ENCODE results near the gene MAMSTR. TPM values are rescaled to one million over a fixed set of nuclear protein-coding genes. Genes with fewer than 3 reads are reported as not detected.
"Not testable (repeated sequence)": the region's sequence is repeated elsewhere in the genome, so short reads cannot be mapped to it uniquely, and the experiment has no call there.

The MAMSTR gene
- total RNA-seq, 1 donor from 2014 or later: 1.7 TPM

DNA sequence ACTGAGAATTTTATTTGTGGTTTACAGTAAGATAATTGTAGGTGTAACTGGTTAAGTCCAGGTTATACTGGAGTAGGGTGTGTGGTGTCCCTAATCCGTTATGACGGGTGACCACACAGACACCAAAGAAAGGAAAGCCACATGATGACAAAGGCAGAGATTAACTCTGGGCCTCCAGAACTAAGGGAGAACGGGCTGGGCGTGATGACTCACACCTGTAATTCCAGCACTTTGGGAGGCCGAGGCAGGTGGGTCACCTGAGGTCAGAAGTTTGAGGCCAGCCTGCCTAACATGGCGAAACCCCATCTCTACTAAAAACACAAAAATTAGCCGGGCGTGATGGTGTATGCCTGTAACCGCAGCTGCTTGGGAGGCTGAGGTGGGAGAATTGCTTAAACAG, 33.9 kb downstream of the MAMSTR start:
- no peak for DNase-seq

DNA sequence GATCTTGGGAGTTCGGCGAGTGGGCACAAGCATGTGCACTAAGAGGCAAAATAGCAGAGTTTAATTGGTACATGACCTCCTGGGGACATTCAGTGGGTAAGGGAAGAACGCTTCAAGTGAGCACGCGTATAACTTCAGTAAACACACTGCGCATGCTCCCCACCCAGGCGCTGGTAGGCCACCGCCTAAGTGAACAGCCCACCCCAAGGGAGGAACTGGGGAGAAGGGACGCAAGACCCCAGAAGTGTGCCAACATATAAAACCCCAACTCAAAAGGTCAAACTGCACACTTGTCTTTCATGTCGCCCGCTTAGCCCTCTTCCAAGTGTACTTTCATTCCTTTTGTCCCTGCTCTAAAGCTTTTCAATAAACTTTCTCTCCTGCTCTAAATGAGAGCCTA, 36.2 kb downstream of the MAMSTR start:
- peak; percentile 63 for DNase-seq

DNA sequence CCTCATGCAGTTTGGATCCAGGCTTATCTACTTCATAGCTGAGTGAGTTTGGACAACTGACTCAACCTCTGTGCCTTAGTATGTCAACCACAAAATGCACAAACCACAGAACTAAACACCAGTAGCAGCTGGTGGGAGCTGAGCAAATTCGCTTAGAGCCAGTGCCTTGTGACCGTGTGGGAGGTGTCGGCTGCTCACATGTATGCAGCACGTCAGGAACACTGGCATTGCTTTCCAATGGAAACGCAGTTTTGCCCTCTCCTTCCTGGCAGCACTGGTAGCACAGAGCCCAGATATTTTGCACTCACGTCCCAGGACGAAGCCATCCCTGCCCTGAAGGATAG, 38.4 kb downstream of the MAMSTR start:
- no peak for DNase-seq

DNA sequence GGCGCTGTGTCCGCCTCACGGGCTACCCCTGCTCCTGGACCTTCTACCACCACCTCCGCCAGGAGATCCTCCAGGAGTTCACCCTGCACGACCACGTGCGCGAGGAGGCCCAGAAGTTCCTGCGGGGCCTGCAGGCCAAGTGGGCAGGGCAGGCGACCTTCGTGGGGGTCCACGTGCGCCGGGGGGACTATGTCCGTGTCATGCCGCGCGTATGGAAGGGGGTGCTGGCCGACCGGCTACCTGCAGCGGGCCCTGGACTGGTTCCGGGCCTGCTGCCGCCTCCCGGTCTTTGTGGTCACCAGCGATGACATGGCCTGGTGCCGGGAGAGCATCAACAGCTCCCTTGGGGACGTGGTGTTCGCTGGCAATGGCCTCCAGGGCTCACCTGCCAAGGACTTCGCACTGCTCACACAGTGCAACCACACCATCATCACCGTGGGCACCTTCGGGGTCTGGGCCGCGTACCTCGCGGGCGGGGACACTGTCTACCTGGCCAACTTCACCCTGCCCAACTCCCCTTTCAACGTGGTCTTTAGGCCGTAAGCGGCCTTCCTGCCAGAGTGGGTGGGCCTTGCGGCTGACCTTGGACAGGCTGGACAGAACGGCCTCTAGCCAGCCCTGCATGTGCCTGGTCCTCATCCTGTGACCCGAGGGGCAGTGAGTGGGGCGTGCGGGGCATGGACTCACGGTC, 38.9 kb downstream of the MAMSTR start:
- DNase-seq: no peak

DNA sequence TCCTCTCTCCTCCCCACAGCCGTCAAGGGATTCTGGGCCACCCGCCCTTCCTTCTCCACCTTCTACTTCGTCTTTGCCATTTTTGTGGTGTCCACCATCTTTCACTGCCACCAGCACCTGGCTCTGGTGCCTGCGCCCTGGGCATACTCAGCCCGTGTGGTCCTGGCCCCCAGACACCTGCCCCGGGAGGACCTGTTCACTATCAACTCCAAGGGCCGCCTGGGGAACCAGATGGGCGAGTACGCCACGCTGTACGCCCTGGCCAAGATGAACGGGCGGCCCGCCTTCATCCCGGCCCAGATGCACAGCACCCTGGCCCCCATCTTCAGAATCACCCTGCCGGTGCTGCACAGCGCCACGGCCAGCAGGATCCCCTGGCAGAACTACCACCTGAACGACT, 39.5 kb downstream of the MAMSTR start:
- not testable (repeated sequence) for DNase-seq

DNA sequence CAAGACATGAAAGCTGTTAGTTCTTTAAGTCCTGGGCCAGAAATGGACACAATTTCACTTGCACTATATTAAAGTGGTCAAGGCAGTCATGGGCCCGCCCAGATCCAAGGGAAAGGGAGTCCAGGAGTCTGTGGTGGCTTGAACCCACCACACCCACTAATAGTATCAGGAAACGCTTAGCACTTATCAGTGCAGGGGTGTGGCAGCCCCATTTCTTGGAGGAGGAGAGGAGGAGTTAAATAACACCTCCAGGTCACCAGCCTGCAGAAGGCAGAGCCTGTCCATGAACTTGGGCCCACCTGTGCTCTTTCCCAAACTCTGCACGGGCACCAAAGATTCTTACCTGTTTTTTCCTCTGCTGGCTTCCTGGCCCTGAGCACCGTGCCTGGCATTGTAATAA, 41.3 kb downstream of the MAMSTR start:
- DNase-seq: no peak

DNA sequence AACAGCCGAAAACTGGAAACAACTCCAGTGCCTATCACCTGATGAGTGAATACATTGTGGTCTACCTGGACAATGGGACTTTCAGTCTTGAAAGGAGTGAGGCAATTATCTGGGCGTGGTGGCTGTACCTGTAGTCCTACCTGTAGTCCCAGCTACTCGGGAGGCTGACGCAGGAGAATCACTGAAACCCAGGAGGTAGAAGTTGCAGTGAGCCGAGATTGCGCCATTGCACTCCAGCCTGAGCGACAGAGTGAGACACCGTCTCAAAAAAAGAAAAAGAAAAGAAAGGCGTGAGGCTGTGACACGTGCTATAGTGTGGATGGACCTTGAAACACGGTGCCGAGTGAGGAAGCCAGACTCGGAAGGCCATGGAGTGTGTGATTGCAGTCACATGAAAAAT, 42.6 kb downstream of the MAMSTR start:
- no peak for DNase-seq

DNA sequence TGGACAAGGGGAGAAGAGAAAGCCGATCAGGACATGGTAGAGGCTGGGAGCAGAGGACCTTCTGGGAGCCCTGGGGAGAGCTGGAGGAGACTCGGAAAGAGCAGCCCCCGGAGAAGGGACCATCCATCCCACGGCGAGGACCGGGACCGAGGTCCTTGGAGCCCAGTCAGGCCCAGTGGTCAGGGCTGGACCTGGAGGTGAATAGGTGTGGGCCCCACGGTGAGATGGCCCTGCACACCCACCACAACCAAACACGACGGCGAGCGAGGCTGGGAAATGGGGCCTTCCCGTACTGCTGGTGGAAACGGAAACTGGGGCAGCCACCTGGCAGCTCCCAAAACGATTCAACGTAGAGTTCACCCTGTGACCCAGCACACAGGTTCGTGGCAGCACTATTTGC, 43.0 kb downstream of the MAMSTR start:
- DNase-seq: no peak

DNA sequence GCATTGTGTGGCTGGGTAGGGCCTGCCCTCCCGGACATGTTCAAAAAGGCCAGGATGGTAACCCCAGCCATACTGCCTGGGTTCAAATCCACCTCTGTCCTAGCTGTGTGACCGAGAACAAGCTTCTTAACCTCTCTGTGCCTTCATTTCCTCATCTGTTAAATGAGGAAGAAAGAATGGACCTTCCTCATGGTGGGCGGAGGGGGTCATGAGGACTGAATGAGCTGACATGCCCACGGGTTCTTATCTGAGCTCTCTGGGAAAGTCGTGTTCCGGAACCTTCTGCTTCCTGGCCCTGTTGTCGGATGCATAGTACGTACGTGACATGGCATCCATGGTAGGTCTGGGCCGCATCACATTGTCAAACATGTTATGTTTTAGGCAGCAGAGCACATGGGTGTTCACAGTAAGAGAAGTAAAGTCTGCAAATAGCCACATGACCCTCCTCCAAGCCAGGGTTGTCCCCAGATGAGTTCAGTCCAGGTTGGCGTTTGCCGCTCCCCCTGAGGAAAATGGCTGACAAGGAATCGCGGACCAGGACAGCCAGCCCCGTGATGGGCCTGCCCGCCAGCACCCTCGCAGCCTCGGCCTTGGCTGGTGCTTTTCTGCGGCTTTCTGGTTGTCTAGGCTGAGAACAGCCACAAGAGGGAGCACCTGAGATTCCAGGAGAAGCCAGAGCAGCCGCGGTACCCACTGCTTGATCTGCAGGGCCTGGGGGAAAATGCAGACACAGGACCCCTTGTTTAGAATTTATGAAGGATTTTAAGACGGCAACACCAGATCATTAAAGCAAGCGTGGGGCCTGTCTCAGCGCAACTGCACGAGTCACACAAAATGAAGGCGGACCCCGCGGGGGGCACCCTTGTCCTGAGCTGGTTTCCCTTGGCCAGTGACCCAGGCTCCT, 44.4 kb downstream of the MAMSTR start:
- DNase-seq: peak; percentile 55

DNA sequence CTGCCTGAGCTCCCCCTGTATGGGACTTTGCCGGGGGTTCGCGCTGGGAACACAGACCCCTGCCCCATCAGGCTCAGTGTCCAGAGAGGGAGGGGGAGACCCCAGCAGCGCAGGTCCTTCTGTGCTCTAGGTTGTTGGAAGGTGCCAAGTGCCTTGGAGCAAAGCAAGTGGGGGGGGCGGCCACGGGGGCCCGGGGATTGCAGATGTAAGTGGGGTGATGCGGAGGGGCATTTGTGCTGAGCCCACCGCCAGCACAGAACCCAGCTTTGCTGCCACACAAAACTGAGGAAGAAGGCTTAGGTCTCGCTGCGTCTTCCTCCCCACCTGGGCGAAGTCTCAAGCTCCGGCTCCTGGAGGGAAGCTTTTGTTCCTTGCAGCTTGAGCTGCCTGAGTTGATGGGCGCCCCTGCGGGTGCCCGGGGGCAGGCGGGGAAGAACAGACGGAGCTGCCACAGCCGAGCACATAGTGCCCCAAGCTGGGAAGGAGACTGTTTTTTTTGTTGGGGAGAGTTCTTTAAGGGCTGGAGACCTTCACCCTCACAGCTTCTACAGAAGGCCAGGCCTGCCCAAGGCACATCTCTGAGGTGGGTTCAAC, 45.2 kb downstream of the MAMSTR start:
- no peak for DNase-seq

DNA sequence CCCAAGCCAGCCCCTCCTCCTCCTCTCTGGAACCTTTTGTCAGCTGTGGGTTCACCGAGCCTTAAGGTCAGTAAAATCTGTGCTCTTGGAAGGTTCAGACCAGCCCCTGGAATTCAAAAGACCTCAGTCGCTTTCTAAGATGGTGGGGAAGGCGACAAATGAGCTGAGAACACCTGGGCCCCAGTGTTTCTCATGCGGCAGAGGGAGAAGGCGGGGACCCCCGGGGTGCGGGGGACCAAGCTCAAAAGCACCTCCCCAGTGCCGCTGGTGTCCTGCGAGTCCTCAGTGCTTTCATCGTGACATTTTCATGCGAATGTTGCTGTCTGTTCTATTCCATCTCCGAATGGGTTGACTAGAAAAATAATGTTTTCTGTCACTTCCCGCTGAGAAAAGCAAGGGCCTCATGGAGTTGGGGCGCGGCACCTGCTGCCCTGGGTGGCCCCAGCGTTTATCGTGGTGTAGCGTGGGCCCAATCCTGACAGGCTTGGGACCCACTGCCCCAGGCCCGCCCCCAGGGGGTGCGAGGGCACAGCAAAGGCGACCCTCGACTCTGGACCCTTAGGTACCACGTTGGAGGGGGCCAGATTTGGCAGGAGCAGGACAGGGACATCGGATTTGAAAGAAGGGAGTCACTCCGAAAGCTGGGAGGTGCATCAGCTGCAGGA, 46.0 kb downstream of the MAMSTR start:
- no peak for DNase-seq

DNA sequence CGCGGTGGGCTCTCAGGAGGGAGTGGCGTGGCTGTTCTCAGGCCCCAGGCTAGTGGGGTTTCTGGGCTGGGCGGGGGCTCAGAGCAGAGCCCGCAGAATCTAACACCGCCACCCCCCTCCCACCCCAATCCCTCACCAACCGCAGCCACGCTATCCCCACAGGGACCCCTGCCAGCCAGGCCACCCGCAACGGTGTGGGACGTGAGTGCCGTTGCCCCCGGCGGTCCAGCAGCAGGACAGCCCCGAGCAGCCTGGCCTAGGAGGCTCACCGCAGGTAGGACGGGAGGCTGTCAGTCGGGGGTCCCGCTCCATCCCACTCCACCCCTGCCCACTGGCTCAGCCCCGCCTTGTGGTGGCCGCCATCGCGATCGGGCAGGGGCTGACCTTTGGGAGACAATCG, 46.5 kb downstream of the MAMSTR start, which contains the start of gene NTN5:
Gene NTN5, minus strand, starts transcription at position 24 of the 400 bp plus-strand sequence. CDS start 2,031 bp downstream, outside the sequence.
- DNase-seq: no peak

DNA sequence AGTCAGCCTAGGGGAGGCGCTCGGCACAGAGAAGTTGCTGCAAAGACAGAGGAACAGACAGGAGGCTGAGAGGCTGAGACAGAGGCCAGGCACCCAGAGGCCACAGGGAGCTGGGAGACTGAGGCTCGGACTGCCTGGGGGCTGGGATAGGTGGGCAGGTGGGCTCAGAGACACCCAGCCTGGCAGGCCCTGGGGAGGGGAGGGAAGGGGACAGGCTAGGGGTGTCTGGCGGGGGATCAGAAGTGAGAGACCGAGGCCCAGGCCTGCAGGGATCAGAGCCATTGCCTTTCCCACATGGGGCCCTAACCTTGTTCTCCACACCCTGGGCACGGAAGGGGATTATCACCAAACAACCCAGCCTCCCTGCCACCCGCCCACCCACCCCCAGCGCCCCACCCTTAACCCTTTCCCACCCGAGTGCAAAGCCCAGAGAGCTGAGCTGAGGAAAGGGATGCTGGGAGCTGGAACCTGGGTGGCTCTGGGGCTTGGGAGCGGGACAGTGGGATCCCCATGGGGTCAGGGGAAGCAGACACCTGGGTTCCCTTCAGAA, 48.0 kb downstream of the MAMSTR start:
- DNase-seq: no peak

DNA sequence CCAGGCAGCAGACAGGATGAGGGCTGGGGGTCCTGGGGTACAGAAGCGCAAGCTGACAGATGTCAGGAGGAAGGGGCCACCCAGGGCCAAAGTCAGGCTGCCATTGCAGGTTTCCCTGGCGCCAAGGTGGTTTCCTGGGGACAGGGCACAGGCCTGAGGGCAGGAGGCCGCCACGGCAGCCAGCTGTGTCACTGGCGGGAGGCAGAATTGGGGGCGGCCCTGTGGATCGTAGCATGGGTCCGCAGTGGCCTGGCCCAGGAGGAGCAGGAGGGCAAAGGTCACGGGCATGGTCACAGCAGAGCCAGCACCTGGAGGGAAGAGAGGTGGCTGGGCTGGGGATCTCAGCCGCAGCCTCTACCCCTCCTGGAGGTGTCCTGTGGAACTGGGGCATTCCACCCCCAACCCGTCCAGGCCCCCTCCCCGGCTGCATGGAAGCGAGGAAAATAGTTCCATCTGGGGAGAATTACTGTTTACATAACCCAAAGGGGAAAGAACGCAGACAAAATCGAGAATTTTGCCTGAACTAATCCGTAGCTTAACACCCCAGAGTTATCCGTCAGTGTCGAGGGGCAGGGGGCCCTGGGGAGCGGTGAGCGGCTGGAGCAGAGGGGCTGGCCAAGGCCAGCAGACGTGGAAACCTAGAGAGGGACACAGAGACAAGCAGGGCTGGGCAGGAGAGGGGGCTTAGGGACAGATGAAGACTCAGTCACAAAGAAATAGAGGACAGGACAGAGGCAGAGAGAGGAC, 48.7 kb downstream of the MAMSTR start:
- peak; percentile 35 for DNase-seq

DNA sequence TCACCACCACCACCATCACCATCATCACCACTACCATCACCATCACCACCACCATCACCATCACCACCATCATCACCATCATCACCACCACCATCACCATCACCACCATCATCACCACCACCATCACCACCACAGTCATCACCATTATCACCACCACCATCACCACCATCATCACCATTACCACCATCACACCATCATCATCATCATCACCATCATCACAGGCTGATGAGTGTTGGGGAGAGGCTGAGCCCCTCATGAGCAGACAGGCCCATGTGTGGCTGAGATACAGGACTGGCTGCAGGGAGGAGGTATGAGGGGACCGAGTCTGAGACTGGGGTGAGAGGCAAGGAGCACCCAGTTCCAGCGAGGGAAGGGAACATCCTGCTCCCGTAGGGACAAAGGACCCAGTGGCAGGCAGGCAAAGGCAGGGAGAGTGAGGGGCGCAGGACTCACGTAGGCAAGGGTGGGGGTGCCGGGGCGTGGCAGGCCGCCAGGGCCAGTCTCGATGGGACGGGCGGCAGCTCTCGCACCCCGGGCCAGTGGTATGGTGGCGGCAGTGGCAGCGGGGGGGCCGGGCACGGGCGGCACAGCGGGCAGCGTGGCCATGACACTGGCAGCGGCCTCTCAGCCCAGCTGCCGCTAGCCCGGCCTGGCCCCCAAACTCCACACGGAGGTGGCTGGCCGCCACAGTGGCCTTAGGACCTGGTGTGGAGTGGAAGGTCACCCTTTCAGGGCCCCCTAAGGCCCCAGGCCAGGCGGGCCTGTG, 49.4 kb downstream of the MAMSTR start:
- no peak for DNase-seq

DNA sequence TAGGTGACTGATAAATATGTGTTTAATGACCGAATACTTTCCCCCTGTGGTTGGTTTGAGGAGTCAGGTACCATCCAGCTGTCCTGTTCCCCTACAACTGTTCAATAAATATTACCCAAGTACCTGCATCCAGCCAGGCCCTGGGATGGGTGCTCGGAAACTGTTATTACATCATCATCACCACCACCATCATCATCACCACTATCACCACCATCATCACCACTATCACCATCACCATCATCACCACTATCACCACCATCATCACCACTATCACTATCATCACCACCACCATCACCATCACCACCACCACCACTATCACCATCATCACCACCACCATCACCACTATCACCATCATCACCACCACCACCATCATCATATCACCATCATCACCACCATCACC, 50.8 kb downstream of the MAMSTR start:
- DNase-seq: no peak

DNA sequence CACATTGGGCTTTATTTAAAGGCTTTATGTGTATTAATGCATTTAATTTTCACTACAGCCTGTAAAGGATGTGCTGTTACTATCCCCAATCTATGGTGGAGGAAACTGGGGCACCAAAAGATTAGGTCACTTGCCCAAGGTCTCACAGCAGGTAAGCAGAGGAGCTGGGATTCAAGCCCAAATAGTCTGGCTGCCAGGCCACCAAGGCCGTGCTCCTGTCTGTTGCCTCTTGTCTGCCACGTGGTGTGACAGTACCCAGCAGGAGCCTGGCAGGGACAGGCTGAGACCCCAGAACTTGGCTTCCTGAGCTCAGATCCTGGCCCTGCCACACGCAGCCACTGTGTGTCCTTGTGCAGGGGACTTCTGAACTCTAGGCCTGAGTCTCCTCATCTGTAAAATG, 51.2 kb downstream of the MAMSTR start:
- DNase-seq: no peak

DNA sequence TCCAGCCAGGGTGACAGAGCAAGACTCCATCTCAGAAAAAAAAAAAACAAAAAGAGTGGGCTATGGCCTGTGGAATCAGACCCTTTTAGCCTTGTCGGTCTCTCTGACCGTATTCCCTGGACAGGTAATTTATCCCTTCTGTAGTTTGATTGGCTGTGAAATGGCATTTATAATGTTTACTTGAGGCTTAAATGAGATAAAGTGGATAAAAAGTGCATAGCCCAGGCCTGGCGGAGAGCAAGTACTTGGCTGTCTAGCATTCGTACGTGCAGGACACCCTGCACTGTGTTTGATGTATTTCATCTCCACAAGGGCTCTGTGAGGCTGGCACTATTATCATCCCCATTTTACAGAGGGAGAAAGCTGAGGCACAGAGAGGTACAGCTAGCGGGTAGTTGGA, 53.7 kb downstream of the MAMSTR start:
- DNase-seq: no peak

DNA sequence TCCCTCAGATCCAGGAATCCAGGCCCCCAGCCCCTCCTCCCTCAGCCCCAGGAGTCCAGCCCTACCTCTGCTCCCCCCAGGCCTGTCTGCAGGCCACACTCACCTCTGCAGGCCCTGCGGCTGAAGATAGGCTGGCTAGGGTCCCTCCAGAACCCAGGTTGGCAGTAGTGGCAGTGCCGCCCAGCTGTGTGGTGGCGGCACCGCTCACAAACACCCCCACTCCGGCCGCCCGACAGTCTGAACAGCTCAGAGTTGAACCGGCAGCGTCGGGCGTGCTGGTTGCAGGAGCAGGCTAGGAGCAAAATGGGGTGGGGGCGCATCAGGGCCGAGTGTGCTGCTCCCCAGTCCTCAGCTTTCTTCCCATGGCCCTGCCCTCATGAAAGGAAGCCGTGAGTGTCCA, 55.0 kb downstream of the MAMSTR start:
- DNase-seq: no peak

DNA sequence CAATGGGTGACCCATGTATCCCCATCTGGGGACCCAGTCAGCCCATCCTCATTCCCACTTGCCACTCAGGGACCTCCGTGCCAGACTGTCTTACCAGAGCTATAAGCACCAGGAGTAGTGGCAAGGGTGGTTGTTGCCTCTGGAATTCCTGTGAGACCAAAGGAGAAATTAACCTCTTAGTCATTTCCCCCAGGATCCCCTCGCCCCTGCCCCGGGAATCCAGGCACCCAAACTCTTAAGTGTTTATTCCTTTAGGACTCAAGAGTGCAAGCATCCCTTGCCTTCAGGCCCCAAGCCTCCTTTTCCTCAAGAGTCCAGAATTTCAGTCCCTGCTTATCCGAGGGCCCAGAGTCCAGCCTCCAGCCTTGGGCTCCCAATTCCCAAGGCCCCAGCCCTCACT, 55.9 kb downstream of the MAMSTR start:
- DNase-seq: no peak
